ENCODE results near the gene ARIH1. TPM values are rescaled to one million over a fixed set of nuclear protein-coding genes. Genes with fewer than 3 reads are reported as not detected.

Gene ARIH1
- total and polyA plus RNA-seq, 2 of the 8 experiments (the other 6 are each of a cell fraction or from before 2014, with no cell fraction given), result 32.7 to 179 TPM

DNA sequence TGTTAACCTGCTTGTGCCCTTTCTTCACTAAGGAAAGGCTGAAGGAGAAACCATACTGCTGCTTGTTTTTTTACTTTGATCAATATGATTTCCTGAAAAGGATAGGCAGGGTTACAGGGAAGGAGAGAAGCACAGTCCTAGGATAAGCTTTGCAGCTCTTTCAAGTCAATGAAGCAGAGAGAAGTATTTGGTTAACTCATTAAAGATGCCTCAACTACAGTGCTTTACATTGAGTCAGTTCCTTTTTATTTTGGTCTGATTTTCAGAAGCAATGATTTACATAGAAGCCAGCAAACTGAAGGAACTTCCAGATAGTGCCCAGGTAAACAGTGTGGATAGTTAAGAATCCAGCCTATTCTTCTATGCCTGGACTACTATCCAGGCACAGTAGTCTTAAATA, 64.8 kb downstream of the ARIH1 start:
- FAIRE-seq, result no peak
- H3K4me2 ChIP-seq (ENCODE audit: insufficient read depth in 1 of 2, low read depth in 2 of 2, low read length in 2 of 2), result no peak overlapping the region
- no peak overlapping the region for H4K8ac ChIP-seq (ENCODE audit: extremely low read depth, insufficient read depth, low read length)
- CTCF ChIA-PET (ENCODE audit: partially characterized antibody), result interaction anchor here (1.1 kb wide), 1 partner anchor 198 kb away, joined by 3 read pairs; no protein-coding TSS in a partner anchor
- peaks cover 12 to 14% of the 10 kb centered on the region in 2 experiments; a peak in 2 of 4 replicates for H3K9me3 ChIP-seq (ENCODE audit: insufficient read depth in 2 of 2, low read depth in 1 of 2, low read length in 1 of 2)
- no peaks in the 10 kb centered on the region for H3K27me3 ChIP-seq (replicated peaks in 1 of 4; ENCODE audit: control insufficient read depth in 3 of 4, extremely low read depth in 1 of 4, insufficient read depth in 3 of 4, low read length in 3 of 4)
- no peak overlapping the region for H3K14ac ChIP-seq (ENCODE audit: insufficient read length)
- H2BK5ac ChIP-seq (ENCODE audit: low read depth, low read length), result no peak overlapping the region
- no peak overlapping the region for H2BK120ac ChIP-seq (replicated peaks; ENCODE audit: low read depth, low read length)
- H2AK5ac ChIP-seq (ENCODE audit: low read depth, low read length), result no peak overlapping the region
- POLR2A ChIA-PET (ENCODE audit: partially characterized antibody), result no interaction called here
- no peak overlapping the region for H2BK20ac ChIP-seq (ENCODE audit: low read length)
- peaks cover 0 to 55% of the 10 kb centered on the region in 2 experiments; a peak in 2 of 4 replicates for H3K79me2 ChIP-seq (ENCODE audit: control insufficient read depth in 1 of 2, insufficient read depth in 2 of 2, low read length in 2 of 2)
- no peaks in the 10 kb centered on the region for H3K23me2 ChIP-seq (ENCODE audit: low read depth, low read length)
- no peaks in the 10 kb centered on the region for H3K4me1 ChIP-seq (replicated peaks in 1 of 4; ENCODE audit: control insufficient read depth in 3 of 4, insufficient read depth in 4 of 4, low read length in 3 of 4)
- H2BK12ac ChIP-seq (ENCODE audit: low read depth, low read length), result no peak overlapping the region
- no peak overlapping the region for H3K56ac ChIP-seq (replicated peaks; ENCODE audit: insufficient read length, low read depth, low read length)
- no peak overlapping the region for H2AFZ ChIP-seq (ENCODE audit: low read length)
- H4K91ac ChIP-seq (replicated peaks; ENCODE audit: insufficient read length, low read length), result no peak overlapping the region
- H2BK15ac ChIP-seq (ENCODE audit: low read length), result no peak overlapping the region
- H3K27ac ChIP-seq (ENCODE audit: low read depth, low read length), result no peak overlapping the region
- no peak overlapping the region for H3K4me3 ChIP-seq (ENCODE audit: extremely low read depth in 1 of 4, insufficient read depth in 2 of 4, low read depth in 3 of 4, low read length in 4 of 4)
- TF ChIP-seq SIRT6 (IDR thresholded peaks at IDR 0.05; ENCODE audit: low read length), result no peak
- no peak for TF ChIP-seq RXRA (IDR thresholded peaks at IDR 0.05; ENCODE audit: insufficient read depth, low read depth, low read length)
- no peak for TF ChIP-seq POLR2A (IDR thresholded peaks at IDR 0.05; ENCODE audit: control extremely low read depth in 1 of 2, low read depth in 2 of 2, low read length in 2 of 2)
- no peak for TF ChIP-seq RBBP5 (IDR thresholded peaks at IDR 0.05; ENCODE audit: borderline replicate concordance, low read depth, low read length)
- no peak for TF ChIP-seq GTF2F1 (IDR thresholded peaks at IDR 0.05; ENCODE audit: borderline replicate concordance, low read depth, low read length)
- no peak for TF ChIP-seq TCF12 (IDR thresholded peaks at IDR 0.05; ENCODE audit: low read depth, low read length)
- no peak for TF ChIP-seq SIN3A (conservative IDR thresholded peaks at IDR 0.05 in 1 of 2, IDR thresholded peaks at IDR 0.05 in 1 of 2; ENCODE audit: low read depth in 1 of 2, low read length in 2 of 2)
- no peak for TF ChIP-seq YY1 (IDR thresholded peaks at IDR 0.05; ENCODE audit: low read depth, low read length)
- no peak for TF ChIP-seq JUN (IDR thresholded peaks at IDR 0.05; ENCODE audit: low read depth, low read length)
- no peak for TF ChIP-seq SP1 (IDR thresholded peaks at IDR 0.05; ENCODE audit: low read depth, low read length)
- TF ChIP-seq MAFK (IDR thresholded peaks at IDR 0.05; ENCODE audit: low read depth, low read length), result no peak
- no peak for TF ChIP-seq CTBP2 (IDR thresholded peaks at IDR 0.05; ENCODE audit: borderline replicate concordance, insufficient read depth, insufficient read length, low read length)
- H3K9ac ChIP-seq (replicated peaks in 1 of 4; ENCODE audit: extremely low read depth in 1 of 4, low read depth in 3 of 4, low read length in 3 of 4), result no peak overlapping the region
- H4K5ac ChIP-seq (ENCODE audit: insufficient read length, low read depth, low read length), result no peak overlapping the region
- H3K79me1 ChIP-seq (ENCODE audit: low read depth, low read length), result no peaks in the 10 kb centered on the region
- no peak overlapping the region for H3K4ac ChIP-seq (replicated peaks; ENCODE audit: insufficient read length, low read depth, low read length)
- H3K36me3 ChIP-seq (ENCODE audit: control insufficient read depth in 2 of 4, insufficient read depth in 4 of 4, low read length in 3 of 4), result peaks cover 0 to 15% (median 2%) of the 10 kb centered on the region in 4 experiments; a peak in 3 of 8 replicates
- H3K18ac ChIP-seq (ENCODE audit: extremely low read depth, low read length), result no peak overlapping the region
- no peak for DNase-seq (ENCODE audit: low read depth in 1 of 2, low spot score in 2 of 2)
- H4K20me1 ChIP-seq (replicated peaks in 1 of 2; ENCODE audit: control insufficient read depth in 1 of 2, insufficient read depth in 2 of 2, low read length in 2 of 2), result no peaks in the 10 kb centered on the region
- H3K23ac ChIP-seq (ENCODE audit: insufficient read length), result no peak overlapping the region
